Mesendoderm (in vitro differentiated cells): ENCODE measurements around the gene MAB21L4.

Source experiments
- DNase-seq: peaks from one replicate; pipeline ENCODE4 v3.0.0; 2013
- H2AK5ac ChIP-seq: 2 replicates; pipeline ENCODE4 v1.6.1; 2013; ENCODE audit warnings: low read length, inconsistent platforms
- H2BK120ac ChIP-seq: 2 replicates; pipeline ENCODE4 v1.6.1; 2013; ENCODE audit warnings: low read depth, mild to moderate bottlenecking, low read length, moderate library complexity, mixed read lengths
- H2BK15ac ChIP-seq: replicated peaks from 2 replicates; pipeline ENCODE4 v1.6.1; 2013; ENCODE audit warnings: low read depth, mild to moderate bottlenecking, moderate library complexity
- H2BK5ac ChIP-seq: 2 replicates; pipeline ENCODE4 v1.6.1; 2013; ENCODE audit warnings: low read length, inconsistent platforms
- H3K18ac ChIP-seq: 2 replicates; pipeline ENCODE4 v1.6.1; 2013; ENCODE audit warnings: mild to moderate bottlenecking, low read length, mixed read lengths
- H3K23ac ChIP-seq: one replicate; pipeline ENCODE4 v1.6.1; 2013; ENCODE audit warnings: low read length
- H3K27ac ChIP-seq: 2 replicates; pipeline ENCODE4 v1.5.1; 2013; ENCODE audit warnings: low read depth, mild to moderate bottlenecking, inconsistent platforms, low read length, moderate library complexity
- H3K27me3 ChIP-seq: 2 replicates; pipeline ENCODE4 v1.6.1; 2013; ENCODE audit warnings: low read length, control low read depth, mild to moderate bottlenecking, inconsistent platforms; ENCODE audit not compliant: insufficient read depth, poor library complexity
- H3K36me3 ChIP-seq: 2 replicates; pipeline ENCODE4 v1.6.1; 2013; ENCODE audit warnings: low read length, inconsistent platforms; ENCODE audit not compliant: control insufficient read depth, insufficient read depth
- H3K4ac ChIP-seq: one replicate; pipeline ENCODE4 v1.6.1; 2013; ENCODE audit warnings: low read depth, mild to moderate bottlenecking, low read length, moderate library complexity
- H3K4me1 ChIP-seq: 2 replicates; pipeline ENCODE4 v1.6.1; 2013; ENCODE audit warnings: low read depth, low read length, inconsistent platforms; ENCODE audit not compliant: control insufficient read depth
- H3K4me2 ChIP-seq: 2 replicates; pipeline ENCODE4 v1.6.1; 2013; ENCODE audit warnings: low read length
- H3K4me3 ChIP-seq: 2 replicates; pipeline ENCODE4 v1.5.1; 2013; ENCODE audit warnings: mild to moderate bottlenecking, low read length
- H3K56ac ChIP-seq: one replicate; pipeline ENCODE4 v1.6.1; 2013; ENCODE audit warnings: low read length
- H3K79me1 ChIP-seq: 2 replicates; pipeline ENCODE4 v1.6.1; 2013; ENCODE audit warnings: low read length, inconsistent platforms
- H3K79me2 ChIP-seq: 2 replicates; pipeline ENCODE4 v1.6.1; 2013; ENCODE audit warnings: mild to moderate bottlenecking, low read length; ENCODE audit not compliant: control insufficient read depth, insufficient read depth
- H3K9ac ChIP-seq: 2 replicates; pipeline ENCODE4 v1.6.1; 2013; ENCODE audit warnings: low read length, inconsistent platforms
- H4K5ac ChIP-seq: one replicate; pipeline ENCODE4 v1.6.1; 2013; ENCODE audit warnings: low read length
- H4K8ac ChIP-seq: one replicate; pipeline ENCODE4 v1.6.1; 2013; ENCODE audit warnings: low read depth, mild to moderate bottlenecking, control low read depth, low read length, moderate library complexity
- WGBS: extraction: QIAGEN DNeasy Blood & Tissue Kit; methylation state at CpG from one replicate; pipeline ENCODE4 v1.1.7; 2013; ENCODE audit warnings: low lambda C conversion rate, missing lambda C conversion rate; ENCODE audit not compliant: insufficient coverage; ENCODE audit errors: extremely low coverage; 5-methylcytosine and 5-hydroxymethylcytosine counted together

MAB21L4 gene

DNA sequence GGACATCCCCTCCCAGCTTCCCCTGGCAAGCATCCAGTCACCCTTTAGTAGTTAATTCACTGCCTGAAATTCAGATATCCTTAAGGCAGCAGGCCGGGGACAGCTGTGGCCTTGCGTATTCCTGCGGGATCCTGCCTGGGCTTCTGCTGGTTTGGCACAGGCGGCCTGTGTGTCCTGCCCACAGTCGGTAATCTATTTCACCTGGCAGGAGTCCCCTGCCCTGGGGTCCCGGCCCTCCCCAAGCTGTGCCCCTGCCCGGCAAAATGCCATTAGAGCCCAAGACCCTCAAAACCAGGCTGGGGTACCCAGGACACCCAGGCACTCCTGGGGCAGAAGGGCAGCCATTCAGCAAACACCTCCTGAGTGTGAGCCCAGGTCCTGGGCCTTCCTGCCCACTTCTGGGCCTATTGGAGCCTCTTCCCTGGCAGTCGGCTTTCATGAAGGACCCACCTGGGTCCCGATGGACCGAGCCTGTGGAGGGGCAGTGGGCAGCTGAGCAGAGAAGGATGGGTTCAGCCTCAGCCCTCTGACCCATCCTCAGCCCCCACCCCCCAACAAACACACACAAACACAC, 21.8 kb upstream of the MAB21L4 start:
- WGBS = no CpG with 5 or more reads among the region's 10 CpGs
- no peak overlapping the region for H3K18ac ChIP-seq
- H3K4me3 ChIP-seq = no peak overlapping the region
- no peak overlapping the region for H2AK5ac ChIP-seq
- no peaks in the 10 kb centered on the region for H3K36me3 ChIP-seq
- no peak overlapping the region for H2BK120ac ChIP-seq
- H3K4me2 ChIP-seq = no peak overlapping the region
- no peak overlapping the region for H4K8ac ChIP-seq
- no peaks in the 10 kb centered on the region for H3K4me1 ChIP-seq
- DNase-seq = no peak
- no peak overlapping the region for H2BK5ac ChIP-seq
- no peak overlapping the region for H3K4ac ChIP-seq
- H3K79me2 ChIP-seq = no peaks in the 10 kb centered on the region
- no peaks in the 10 kb centered on the region for H3K79me1 ChIP-seq
- H2BK15ac ChIP-seq = no peak overlapping the region
- H4K5ac ChIP-seq = no peak overlapping the region
- H3K9ac ChIP-seq = no peak overlapping the region
- no peak overlapping the region for H3K27ac ChIP-seq
- no peaks in the 10 kb centered on the region for H3K27me3 ChIP-seq
- no peak overlapping the region for H3K23ac ChIP-seq
- no peak overlapping the region for H3K56ac ChIP-seq

DNA sequence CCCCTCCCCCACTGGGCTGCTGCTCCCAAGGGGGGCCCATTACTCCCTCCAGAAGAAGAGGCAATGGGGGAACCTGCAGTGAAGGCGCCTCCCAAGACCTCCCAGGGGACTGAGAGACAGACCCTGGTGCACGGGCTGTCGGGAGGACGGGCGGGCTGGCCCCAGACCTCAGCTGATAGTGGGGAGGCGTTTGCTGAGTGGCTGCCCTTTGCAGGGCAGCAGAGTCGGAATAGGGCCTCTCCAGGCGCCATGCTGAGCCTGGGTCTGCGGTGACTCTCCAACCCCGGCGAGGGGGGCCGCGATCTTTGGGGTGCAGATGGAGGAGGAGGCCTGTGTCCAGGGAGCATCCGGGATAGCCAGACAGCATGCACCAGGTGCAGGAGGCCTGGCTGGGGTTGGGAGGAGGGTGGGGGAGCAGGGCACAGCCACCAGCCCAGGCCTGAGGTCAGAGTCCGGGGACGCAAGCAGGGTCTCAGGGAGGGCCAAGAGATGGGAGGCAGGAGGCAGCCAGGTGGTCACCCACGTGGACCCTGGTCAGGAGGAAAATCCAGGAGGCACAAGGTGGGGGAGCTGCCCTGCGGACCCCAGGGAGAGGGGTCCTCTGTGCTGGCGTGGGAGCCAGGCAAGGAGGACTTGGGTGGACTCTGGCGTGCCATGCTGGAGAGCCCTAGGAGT, 21.2 kb upstream of the MAB21L4 start:
- Histone ChIP-seq H3K4me1 (no peaks in the 10 kb centered on the region), H3K79me2 (no peaks in the 10 kb centered on the region), H2BK120ac (no peak overlapping the region), H3K36me3 (no peaks in the 10 kb centered on the region), H3K27me3 (no peaks in the 10 kb centered on the region), H2BK5ac (no peak overlapping the region), H2BK15ac (no peak overlapping the region), H3K9ac (no peak overlapping the region), H4K8ac (no peak overlapping the region), H3K23ac (no peak overlapping the region), H4K5ac (no peak overlapping the region), H3K79me1 (no peaks in the 10 kb centered on the region), H3K27ac (no peak overlapping the region), H3K4me2 (no peak overlapping the region), H2AK5ac (no peak overlapping the region), H3K56ac (no peak overlapping the region), H3K4ac (no peak overlapping the region), H3K18ac (no peak overlapping the region), H3K4me3 (no peak overlapping the region)
- no peak for DNase-seq
- WGBS = no CpG with 5 or more reads among the region's 20 CpGs

DNA sequence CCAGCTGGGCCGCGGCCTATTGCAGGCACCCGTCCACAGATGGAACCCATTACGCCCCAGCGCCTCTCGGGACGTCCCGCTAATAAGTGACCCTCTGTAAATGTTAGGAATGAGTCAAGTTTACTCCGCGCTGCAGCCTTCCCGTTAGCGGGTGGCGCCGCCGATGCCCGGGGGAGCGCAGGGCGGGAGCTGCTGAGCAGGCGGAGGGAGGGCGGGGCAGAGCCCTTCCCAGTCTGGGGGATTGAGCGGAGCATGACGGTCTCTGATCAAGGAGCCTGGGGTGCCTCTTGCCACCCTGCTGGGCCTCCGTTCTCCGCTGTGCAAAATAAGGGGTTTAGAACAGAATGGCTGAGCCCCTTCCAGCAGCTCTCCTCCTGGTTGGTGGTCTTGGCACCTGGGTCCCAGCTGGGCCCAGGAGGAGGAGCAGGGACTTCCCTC, 20.6 kb upstream of the MAB21L4 start:
- H3K27me3 ChIP-seq = no peaks in the 10 kb centered on the region
- WGBS = no CpG with 5 or more reads among the region's 24 CpGs

DNA sequence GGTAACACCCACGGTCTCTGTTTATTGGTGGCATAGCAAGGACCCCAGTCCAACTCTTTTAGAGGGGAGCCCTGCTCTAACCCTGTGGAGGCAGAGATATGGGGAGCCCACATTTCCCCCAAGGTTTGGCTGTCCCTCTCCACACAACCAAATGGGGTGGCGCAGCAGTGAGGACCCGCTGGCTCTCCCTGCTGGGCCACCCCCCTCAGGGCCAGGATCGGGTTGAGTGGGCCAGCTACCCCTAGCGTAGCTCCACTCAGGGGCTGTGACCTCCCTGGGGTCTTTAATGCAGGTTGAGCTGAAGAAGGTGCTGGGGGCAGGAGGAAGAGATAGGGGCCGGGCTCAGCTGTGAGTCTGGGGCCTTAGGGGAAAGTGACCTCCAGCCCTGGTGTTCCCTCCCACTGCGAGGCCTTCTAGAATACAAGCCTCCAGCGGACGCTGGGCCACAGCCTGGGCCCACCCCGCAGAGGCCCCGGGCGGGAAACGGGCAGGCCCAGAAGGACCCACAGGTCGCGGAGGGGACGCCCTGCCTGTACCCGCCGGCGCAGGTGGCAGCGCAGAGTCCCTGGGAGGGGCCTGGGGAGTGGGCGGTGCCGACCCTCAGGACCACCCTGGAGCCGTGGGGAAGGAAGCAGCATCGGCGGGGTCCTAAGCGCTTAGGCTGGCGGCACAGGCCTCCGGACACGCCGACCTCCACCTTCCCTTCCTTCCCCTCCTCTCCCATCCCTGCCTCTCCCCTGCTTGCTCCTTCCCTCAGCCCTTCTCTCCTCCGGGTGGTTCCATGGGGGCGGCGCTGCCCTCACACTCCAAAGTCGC, 19.8 kb upstream of the MAB21L4 start:
- Histone ChIP-seq H3K27ac (no peak overlapping the region), H2AK5ac (no peak overlapping the region), H4K8ac (no peak overlapping the region), H2BK15ac (no peak overlapping the region), H4K5ac (no peak overlapping the region), H2BK5ac (no peak overlapping the region), H3K79me1 (no peaks in the 10 kb centered on the region), H3K56ac (peak overlapping the region; percentile 56), H3K4ac (no peak overlapping the region), H3K18ac (no peak overlapping the region), H3K9ac (no peak overlapping the region), H3K23ac (no peak overlapping the region), H3K79me2 (no peaks in the 10 kb centered on the region), H3K4me2 (peak overlapping the region; percentile 16), H2BK120ac (no peak overlapping the region), H3K4me1 (no peaks in the 10 kb centered on the region), H3K27me3 (no peaks in the 10 kb centered on the region), H3K36me3 (no peaks in the 10 kb centered on the region), H3K4me3 (no peak overlapping the region)
- DNase-seq = no peak
- WGBS = no CpG with 5 or more reads among the region's 34 CpGs

More for the DNA sequence above, 20.6 kb upstream of the MAB21L4 start:
- Histone ChIP-seq H4K5ac (no peak overlapping the region), H2BK120ac (no peak overlapping the region), H4K8ac (no peak overlapping the region), H3K4me2 (peak overlapping the region; percentile 61), H3K56ac (peak overlapping the region; percentile 64), H3K9ac (no peak overlapping the region), H3K23ac (no peak overlapping the region), H3K18ac (no peak overlapping the region), H3K79me2 (no peaks in the 10 kb centered on the region), H3K27ac (no peak overlapping the region), H2AK5ac (no peak overlapping the region), H3K79me1 (no peaks in the 10 kb centered on the region), H3K36me3 (no peaks in the 10 kb centered on the region), H2BK15ac (no peak overlapping the region), H2BK5ac (no peak overlapping the region), H3K4me3 (no peak overlapping the region), H3K4ac (no peak overlapping the region), H3K4me1 (no peaks in the 10 kb centered on the region)
- peak; percentile 49 for DNase-seq

DNA sequence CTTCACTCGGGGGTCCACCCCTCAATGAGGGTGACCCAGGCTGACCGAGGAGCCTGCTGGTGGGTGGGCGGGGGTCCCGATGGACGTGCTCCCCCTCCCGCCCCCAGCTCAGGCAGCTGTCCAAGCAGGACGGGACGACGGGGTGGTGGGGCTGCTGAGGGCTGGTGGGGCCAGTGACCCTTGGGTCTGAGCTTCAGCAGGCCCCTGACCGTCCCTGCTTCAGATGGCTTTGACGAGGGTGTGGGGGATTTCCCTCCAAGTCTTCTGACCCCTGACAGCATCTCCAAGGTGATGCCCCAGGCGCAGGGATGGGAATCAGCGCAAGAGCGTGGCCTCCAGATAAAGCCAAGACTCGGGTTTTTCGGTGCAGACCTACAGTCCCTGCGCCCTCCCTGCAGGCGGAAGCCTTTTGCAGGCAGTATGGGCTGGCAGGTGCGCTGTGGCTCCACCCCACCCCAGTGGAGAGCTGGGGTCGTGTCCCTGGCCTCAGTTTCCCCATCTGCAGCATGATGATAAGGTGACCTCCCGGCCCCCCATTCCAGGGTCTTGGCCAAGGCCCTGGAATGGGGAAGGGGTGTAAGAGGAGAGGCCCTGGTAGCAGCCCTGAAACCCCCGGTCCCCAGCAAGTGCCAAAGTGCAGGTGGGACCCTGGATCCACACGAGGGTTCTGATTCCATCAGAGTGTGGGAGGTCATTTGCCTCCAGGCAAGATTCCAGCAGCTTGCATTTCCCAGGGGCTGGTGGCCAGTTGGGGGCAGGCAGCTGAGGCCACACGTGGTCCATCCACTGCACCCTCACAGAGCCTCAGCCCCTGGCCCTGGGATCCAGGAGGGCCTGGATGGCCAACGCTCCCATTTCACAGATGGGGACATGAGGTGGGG, 18.9 kb upstream of the MAB21L4 start:
- Histone ChIP-seq H2BK15ac (no peak overlapping the region), H2BK120ac (no peak overlapping the region), H3K4ac (no peak overlapping the region), H4K5ac (no peak overlapping the region), H3K79me2 (no peaks in the 10 kb centered on the region), H3K23ac (no peak overlapping the region), H2BK5ac (no peak overlapping the region), H3K36me3 (no peaks in the 10 kb centered on the region), H3K4me2 (no peak overlapping the region), H4K8ac (no peak overlapping the region), H3K9ac (no peak overlapping the region), H3K56ac (no peak overlapping the region), H3K79me1 (no peaks in the 10 kb centered on the region), H3K27me3 (no peaks in the 10 kb centered on the region), H3K27ac (no peak overlapping the region), H3K4me3 (no peak overlapping the region), H3K18ac (no peak overlapping the region), H2AK5ac (no peak overlapping the region), H3K4me1 (no peaks in the 10 kb centered on the region)
- no peak for DNase-seq
- WGBS = no CpG with 5 or more reads among the region's 25 CpGs
